GM23248 (cell line): ENCODE results near the gene NRM.

ENCODE experiments used
- EZH2 ChIP-seq: fragments of 200-600 bp; sonication (generic); IDR thresholded peaks from 2 replicates; pipeline ENCODE4 v1.6.1; 2018; ENCODE audit warnings: antibody characterized with exemption, mild to moderate bottlenecking; ENCODE audit not compliant: insufficient read depth, poor library complexity, severe bottlenecking
- EZH2phosphoT487 ChIP-seq: fragments of 200-600 bp; sonication (generic); IDR thresholded peaks from 2 replicates; pipeline ENCODE4 v1.6.1; 2018; ENCODE audit warnings: antibody characterized with exemption, moderate library complexity, mild to moderate bottlenecking, low read depth; ENCODE audit not compliant: insufficient read depth

- TF ChIP-seq EZH2, result no peak
- TF ChIP-seq EZH2phosphoT487, result no peak
These were observed 33.3 kb downstream of the NRM start for GRCh38 chr6:30657454-30657853.
